Right lobe of liver (tissue), 4 donors: ENCODE results near the gene PDE4B.

ENCODE experiments used
- POLR2A ChIP-seq: fragments of 450-650 bp; IDR thresholded peaks from one replicate; pipeline ENCODE4 v1.6.1; 2017; ENCODE audit warnings: antibody characterized with exemption, mild to moderate bottlenecking
- TF ChIP-seq, protein P1 (sequence below), 4 donors: fragments of 200-600 bp in 3 of 4; fragments of 450-650 bp in 1 of 4; IDR thresholded peaks; one replicate each; pipeline versions ENCODE4 v1.5.1 to v1.8.0; 2016 to 2022; ENCODE audit warnings: antibody characterized with exemption in 4 of 4, mild to moderate bottlenecking in 2 of 4
- donor health status: DM: no; HTN: no; CAD: no.
- donor health status: DM: no; HTN: no; CAD: no.
- donor health status: DM: no; HTN: yes; CAD: no.

DNA sequence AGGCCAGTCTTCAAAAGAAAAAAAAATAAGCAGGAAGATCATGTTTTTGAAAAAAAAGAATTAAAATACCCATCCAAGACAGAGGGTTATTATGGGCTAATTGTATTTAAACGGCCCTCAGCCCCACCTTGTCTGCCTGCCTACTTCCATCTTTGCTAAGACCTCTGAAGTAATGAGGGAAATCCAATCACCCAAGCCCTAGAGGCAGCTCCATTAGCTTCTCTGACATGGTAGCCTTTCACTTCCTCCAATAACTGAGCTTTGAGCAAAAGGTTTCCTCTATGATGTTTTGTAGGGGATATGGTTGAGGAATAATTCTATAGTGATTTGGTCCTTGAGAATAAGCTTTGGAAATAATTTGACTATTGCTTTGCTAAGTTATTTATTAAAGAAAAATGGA, 563.1 kb downstream of the PDE4B start:
- no peak for TF ChIP-seq POLR2A
- TF ChIP-seq, protein P1, sequence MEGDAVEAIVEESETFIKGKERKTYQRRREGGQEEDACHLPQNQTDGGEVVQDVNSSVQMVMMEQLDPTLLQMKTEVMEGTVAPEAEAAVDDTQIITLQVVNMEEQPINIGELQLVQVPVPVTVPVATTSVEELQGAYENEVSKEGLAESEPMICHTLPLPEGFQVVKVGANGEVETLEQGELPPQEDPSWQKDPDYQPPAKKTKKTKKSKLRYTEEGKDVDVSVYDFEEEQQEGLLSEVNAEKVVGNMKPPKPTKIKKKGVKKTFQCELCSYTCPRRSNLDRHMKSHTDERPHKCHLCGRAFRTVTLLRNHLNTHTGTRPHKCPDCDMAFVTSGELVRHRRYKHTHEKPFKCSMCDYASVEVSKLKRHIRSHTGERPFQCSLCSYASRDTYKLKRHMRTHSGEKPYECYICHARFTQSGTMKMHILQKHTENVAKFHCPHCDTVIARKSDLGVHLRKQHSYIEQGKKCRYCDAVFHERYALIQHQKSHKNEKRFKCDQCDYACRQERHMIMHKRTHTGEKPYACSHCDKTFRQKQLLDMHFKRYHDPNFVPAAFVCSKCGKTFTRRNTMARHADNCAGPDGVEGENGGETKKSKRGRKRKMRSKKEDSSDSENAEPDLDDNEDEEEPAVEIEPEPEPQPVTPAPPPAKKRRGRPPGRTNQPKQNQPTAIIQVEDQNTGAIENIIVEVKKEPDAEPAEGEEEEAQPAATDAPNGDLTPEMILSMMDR (IDR thresholded peaks at IDR 0.05): no peak
